Measurements from ENCODE around the gene FPGS.
"Not testable (repeated sequence)": the region's sequence is repeated elsewhere in the genome, so short reads cannot be mapped to it uniquely, and the experiment has no call there.

FPGS gene

GRCh38 chr9:127802576-127803443 is at the start of gene FPGS:
Gene FPGS, plus strand, starts transcription at chr9:127802882. Its CDS starts 43 bp downstream, at chr9:127802925.
- DNase-seq (ENCODE audit: low read depth), result peak; percentile 62

GRCh38 chr9:127753148-127753547 is 49.5 kb upstream of the FPGS start:
- DNase-seq (ENCODE audit: low read depth), result no peak

- no peak for DNase-seq (ENCODE audit: low read depth)
Observed at GRCh38 chr9:127753622-127754021, 49.1 kb upstream of the FPGS start.

DNA sequence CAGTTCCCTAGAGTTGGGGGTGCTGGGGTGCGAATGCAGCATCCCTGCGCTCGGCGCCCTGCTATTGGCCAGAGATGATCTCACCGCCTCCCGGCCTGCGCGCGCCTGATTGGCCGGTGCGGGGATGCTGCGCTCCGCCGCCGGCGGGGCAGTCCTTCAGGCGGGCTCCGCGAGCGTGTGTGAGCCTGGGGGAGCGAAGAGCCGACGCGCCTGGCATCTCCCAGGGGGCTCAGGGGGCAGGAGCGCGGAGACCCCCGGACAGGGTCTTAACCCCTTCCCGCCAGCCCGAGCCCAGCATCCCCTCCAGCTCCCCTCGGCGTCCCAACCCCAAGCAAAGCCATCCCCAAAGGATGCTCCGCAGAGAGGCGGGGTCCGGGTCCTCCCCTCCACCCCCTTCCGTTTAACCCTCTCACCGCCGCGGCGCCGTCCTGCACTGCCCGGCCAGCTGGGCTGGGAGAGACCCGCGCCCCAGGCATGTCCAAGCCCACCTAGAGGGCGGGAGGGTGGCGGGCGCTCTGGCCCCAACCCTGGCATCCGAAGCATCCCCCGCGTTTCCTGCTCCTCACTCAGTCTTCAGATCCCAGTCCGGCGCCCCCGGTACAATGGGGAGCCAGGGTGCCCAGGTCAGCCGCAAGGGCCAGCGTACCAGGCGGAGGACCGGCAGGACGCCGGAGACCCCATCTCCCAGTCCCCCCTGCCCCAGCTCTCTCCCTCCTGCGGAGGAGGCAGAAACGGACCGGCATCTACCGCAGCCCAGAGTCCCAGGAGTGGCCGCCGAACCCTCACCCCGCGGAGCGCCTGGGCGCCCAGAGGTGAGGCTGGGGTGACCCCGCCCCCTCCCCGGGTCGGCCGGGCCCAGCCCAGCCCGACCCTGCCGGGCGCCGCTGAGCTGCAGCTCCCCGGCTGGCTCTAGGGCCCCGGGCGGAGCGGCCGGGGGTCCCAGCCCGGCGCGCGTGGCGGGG is 48.3 kb upstream of the FPGS start:
- no peak for DNase-seq (ENCODE audit: low read depth)

GRCh38 chr9:127755061-127756060 is 47.3 kb upstream of the FPGS start:
- no peak for DNase-seq (ENCODE audit: low read depth)

DNA sequence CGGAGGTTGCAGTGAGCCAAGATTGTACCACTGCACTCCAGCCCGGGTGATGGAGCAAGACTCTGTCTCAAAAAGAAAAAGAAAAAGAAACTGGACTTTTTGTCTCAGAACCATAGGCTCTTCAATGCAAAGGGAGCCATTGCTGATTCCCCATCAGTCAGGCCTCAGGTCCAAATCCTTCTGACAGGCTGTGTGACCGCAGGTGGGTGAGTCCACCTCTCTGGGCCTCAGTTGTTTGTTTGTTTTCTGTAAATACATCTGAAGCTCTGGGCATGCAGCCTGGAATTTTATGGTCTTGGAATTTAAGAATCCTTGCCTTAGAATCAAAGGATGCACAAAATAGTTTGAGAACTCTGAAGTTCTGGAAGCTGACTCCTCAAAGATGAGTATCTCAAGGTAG is 46.4 kb upstream of the FPGS start:
- DNase-seq (ENCODE audit: low read depth), result no peak

DNA sequence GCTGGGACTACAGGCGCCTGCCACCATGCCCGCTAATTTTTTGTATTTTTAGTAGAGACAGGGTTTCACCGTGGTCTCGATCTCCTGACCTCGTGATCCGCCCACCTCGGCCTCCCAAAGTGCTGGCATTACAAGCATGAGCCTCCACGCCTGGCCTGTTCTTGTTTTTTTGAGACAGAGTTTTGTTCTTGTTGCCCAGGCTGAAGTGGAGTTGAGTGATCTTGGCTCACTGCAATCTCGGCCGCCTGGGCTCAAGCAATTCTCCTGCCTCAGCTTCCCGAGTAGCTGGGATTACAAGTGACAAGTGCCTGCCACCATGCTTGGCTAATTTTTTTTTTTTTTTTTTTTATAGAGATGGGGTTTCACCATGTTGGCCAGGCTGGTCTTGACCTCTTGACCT is 45.9 kb upstream of the FPGS start:
- DNase-seq (ENCODE audit: low read depth), result not testable (repeated sequence)

DNA sequence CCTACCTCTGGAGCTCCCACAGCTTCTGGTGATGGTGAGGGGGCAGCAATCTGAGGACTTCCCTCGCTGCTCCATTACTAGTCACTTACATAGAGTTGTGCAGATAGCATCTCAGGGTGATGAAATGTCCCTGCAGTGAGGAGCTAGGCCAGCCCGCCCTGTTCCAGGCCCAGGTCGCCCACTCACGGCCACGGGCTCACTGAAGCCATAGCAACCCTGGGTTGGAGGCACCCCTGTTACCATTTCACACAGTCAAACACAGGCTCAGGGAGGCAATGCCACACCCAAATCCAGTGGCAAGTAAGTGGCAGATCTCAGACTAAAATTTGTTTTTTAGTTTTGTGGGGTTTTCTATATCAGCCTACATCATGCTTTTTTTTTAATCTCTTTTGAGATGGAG is 43.8 kb upstream of the FPGS start:
- no peak for DNase-seq (ENCODE audit: low read depth)

DNA sequence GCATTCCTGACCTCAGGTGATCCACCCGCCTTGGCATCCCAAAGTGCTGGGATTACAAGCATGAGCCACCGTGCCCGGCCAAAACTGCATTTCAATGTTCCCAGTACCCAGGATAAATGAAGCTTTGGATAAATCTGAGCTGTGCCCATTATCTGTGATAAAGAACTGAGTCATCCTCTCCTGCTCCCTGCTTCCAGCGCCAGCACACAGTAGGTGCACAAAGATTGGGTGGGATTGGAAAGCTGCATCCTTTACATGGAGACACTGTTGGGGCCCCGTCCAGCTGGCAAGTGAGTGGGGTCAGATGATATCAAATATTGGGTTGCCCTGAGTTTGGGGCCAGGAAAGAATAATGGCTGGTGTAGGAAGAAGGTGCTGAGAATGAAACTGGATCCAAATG is 41.6 kb upstream of the FPGS start:
- no peak for DNase-seq (ENCODE audit: low read depth)

- DNase-seq (ENCODE audit: low read depth), result no peak
Observed at GRCh38 chr9:127761491-127761956, 41.2 kb upstream of the FPGS start.

- DNase-seq (ENCODE audit: low read depth), result no peak
Observed at GRCh38 chr9:127762111-127762676, 40.5 kb upstream of the FPGS start.

DNA sequence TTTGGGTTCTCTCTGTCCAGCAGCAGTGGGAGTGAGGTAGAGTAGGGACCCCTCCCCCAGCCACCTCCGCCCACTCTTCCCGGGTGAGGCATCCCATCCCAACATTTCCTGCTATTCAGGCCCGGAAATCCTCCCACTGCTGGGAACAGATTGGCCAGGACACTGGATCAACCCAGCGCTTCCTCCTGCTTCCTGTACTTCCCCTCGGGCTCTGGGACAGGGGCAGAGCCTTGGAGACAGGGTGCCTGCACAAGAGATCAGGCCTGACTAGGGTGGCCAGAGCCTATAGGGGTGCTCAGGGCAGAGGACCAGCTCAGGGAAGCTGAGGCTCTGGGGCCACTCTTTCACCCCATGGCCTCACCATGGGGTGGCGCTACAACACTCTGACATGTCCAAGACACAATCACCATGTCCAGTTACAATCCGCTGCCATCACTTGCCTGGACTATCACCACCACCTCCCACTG is 38.7 kb upstream of the FPGS start:
- DNase-seq (ENCODE audit: low read depth), result no peak

- DNase-seq (ENCODE audit: low read depth), result no peak
Observed at GRCh38 chr9:127765418-127765817, 37.3 kb upstream of the FPGS start.

- no peak for DNase-seq (ENCODE audit: low read depth)
Observed at GRCh38 chr9:127767410-127767809, 35.3 kb upstream of the FPGS start.

GRCh38 chr9:127767909-127768331 is 34.8 kb upstream of the FPGS start:
- no peak for DNase-seq (ENCODE audit: low read depth)

GRCh38 chr9:127768698-127769097 is 34.0 kb upstream of the FPGS start:
- no peak for DNase-seq (ENCODE audit: low read depth)

DNA sequence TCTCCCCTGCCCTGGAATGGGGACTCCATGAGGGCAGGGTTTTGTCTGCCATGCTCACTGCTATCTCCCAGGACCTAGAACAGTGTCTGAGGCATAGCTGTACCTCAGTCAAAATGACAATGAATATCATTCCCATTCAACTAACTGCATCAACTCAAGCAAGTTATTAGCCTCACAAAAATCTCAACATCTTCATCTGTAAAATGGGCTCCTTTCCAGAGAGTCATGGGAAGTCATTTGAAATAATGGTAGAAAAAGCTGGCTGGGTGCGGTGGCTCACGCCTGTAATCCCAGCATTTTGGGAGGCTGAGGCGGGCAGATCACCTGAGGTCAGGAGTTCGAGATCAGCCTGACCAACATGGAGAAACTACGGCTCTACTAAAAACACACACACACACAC is 33.6 kb upstream of the FPGS start:
- DNase-seq (ENCODE audit: low read depth), result no peak

DNA sequence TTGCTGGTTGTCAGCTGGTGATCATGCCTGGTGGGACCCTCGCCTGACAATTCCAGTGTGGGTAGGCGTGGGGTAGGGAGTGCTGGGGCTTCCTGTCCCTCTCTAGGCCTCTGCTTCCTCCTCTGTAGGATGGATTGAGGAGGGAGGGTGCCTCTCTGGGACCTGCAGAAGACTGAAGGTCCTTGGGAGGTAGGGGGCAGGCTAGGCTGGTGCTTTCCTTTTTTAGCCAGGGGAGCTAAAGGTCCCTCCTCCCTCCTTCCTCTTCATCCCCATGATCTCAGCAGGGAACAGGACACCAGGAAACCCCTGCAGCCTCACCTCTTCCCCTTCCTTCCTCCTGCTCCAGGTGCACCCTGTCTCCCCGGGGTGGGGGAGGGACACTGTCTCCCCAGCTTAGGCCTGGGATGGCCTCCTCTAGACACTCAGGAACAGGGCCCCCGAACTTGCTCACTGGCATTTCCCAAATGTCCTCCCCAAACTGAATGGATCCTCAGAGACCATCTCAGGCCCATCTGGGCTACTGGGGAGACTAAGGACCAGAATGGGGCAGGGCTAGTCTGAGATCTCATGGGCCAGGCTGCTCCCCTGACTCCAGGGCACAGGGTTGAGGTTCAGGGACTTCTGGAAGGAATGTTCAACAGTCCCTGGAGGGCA is 32.6 kb upstream of the FPGS start:
- no peak for DNase-seq (ENCODE audit: low read depth)

DNA sequence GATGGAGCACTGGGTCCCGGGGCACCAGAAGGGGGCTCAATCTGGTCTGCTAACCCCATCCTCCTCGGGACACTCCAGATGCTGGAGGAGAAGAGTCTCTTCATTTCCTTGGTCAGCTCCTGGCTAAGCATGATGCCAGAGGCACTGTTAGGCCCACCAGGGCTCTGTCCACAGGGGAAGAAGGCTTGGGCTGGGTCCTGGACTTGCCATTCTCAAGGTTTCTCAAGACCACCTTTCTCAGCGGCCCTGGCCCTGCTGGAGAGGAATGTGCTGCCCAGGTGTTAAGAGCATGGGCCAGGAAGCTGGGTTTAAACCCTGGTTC is 32.1 kb upstream of the FPGS start:
- no peak for DNase-seq (ENCODE audit: low read depth)

DNA sequence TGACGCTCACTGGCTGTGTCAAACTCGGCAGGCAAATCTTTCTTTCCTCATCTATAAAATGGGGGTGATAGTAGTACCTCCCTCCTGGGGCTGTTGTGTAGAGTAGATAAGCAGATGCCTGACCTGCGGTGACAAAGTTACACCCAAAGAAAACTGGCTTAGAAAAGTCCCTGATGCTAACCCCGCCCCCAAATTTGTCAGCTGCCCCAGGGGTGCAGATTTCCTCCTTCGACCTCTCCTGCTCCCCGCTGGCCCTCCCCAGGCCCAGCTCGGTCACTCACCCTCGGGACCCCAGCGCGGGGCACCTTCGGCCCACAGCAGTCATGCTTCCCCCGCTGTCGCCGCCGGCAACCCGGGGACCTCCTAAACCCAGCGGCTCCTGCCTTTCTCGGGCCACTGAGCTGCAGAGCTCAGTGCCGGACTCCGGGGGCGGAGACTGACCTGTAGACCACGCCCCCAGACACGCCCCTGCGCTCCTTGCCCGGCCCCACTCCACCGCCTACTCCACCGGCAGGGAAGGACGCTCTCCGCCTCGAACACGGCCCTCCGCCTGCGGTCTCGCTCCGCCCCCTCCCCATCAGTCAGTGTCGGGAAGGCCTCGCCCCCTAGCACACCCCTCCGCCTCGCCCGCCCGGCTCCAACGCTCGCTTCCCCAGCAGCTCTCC is 31.6 kb upstream of the FPGS start:
- peak; percentile 92 for DNase-seq (ENCODE audit: low read depth)
